GM12878 (cell line): ENCODE data around the gene TPT1.

ENCODE experiments used
- EZH2 ChIP-seq: IDR thresholded peaks from 2 replicates; pipeline ENCODE4 v1.6.1; 2012; ENCODE audit warnings: low read depth, mild to moderate bottlenecking, control low read depth, inconsistent platforms, low read length, borderline replicate concordance; ENCODE audit not compliant: control insufficient read depth
- NR2C2 ChIP-seq: IDR thresholded peaks from 2 replicates; pipeline ENCODE4 v1.6.1; 2011; ENCODE audit warnings: borderline replicate concordance, low read depth; ENCODE audit not compliant: control insufficient read depth, insufficient read length
- POLR2A ChIP-seq: IDR thresholded peaks from 2 replicates; pipeline ENCODE4 v1.6.1; 2011; ENCODE audit warnings: low read depth, mild to moderate bottlenecking, low read length
- POLR2AphosphoS2 ChIP-seq: IDR thresholded peaks from 2 replicates; pipeline ENCODE4 v1.6.1; 2011; ENCODE audit warnings: low read depth, mild to moderate bottlenecking, low read length, improper control_type of control experiment, moderate library complexity
- RAD21 ChIP-seq: IDR thresholded peaks from 2 replicates; pipeline ENCODE4 v1.6.1; 2011; ENCODE audit warnings: mild to moderate bottlenecking, low read depth, low read length, moderate library complexity; ENCODE audit not compliant: insufficient read depth
- RCOR1 ChIP-seq: conservative IDR thresholded peaks from 2 replicates; pipeline ENCODE4 v1.6.1; 2012; ENCODE audit warnings: low read depth, low read length, improper control_type of control experiment
- RELA ChIP-seq: fragments of 450-650 bp; IDR thresholded peaks from 2 replicates; pipeline ENCODE4 v1.8.0; 2014; ENCODE audit warnings: borderline replicate concordance; ENCODE audit not compliant: partially characterized antibody
- REST ChIP-seq: IDR thresholded peaks from 2 replicates; pipeline ENCODE4 v1.6.1; 2012; ENCODE audit warnings: mild to moderate bottlenecking, low read depth, low read length
- RFX5 ChIP-seq: IDR thresholded peaks from 2 replicates; pipeline ENCODE4 v1.6.1; 2011; ENCODE audit warnings: low read depth, low read length, improper control_type of control experiment
- SMAD1 ChIP-seq: fragments of 450-650 bp; IDR thresholded peaks from 2 replicates; pipeline ENCODE4 v1.6.1; 2018; ENCODE audit warnings: mild to moderate bottlenecking, low read depth; ENCODE audit not compliant: partially characterized antibody
- SMC3 ChIP-seq: IDR thresholded peaks from 2 replicates; pipeline ENCODE4 v1.6.1; 2011; ENCODE audit warnings: low read length, improper control_type of control experiment, borderline replicate concordance
- TARDBP ChIP-seq: IDR thresholded peaks from 2 replicates; pipeline ENCODE4 v1.6.1; 2016; ENCODE audit warnings: borderline replicate concordance

DNA sequence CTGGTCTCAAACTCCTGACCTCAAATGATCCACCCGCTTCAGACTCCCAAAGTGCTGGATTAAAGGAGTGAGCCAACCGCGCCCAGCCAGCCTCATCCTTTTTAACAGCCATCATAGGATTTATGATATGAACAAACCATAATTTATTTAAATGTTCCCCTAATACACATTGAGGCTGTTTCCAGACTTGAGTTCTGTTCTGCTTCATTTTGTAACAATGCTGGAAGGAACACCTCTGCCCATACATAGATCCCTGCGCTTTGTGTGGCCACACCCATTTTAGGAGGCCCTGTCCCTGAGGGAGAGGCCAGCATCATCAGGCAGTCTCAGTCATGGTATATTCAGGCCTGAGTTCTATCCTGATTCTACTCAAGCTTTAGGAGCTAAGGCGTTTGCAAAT, 35.9 kb downstream of the TPT1 start:
- no peak for TF ChIP-seq EZH2
- no peak for TF ChIP-seq SMC3
- TF ChIP-seq RELA, result no peak
- no peak for TF ChIP-seq REST
- TF ChIP-seq SMAD1, result no peak
- TF ChIP-seq TARDBP, result no peak
- no peak for TF ChIP-seq RAD21
- no peak for TF ChIP-seq POLR2A
- TF ChIP-seq RCOR1, result no peak
- TF ChIP-seq NR2C2, result no peak
- no peak for TF ChIP-seq RFX5
- TF ChIP-seq POLR2AphosphoS2, result no peak
